Osteocyte (in vitro differentiated cells): ENCODE data around the gene UMOD. TPM values are rescaled to one million over a fixed set of nuclear protein-coding genes. Genes with fewer than 3 reads are reported as not detected.

Source experiments
- DNase-seq: peaks from one replicate; pipeline ENCODE4 v3.0.0; 2021; ENCODE audit warnings: mixed read lengths; ENCODE audit not compliant: unreplicated experiment; ENCODE audit errors: extremely low spot score
- H3K27ac Mint-ChIP-seq: one replicate; pipeline ENCODE4 v1.8.0; 2021; ENCODE audit warnings: mild to moderate bottlenecking, mixed read lengths; ENCODE audit not compliant: unreplicated experiment
- H3K27me3 Mint-ChIP-seq: one replicate; pipeline ENCODE4 v1.8.0; 2021; ENCODE audit warnings: mixed read lengths; ENCODE audit not compliant: unreplicated experiment
- H3K36me3 Mint-ChIP-seq: one replicate; pipeline ENCODE4 v1.8.0; 2021; ENCODE audit warnings: mixed read lengths; ENCODE audit not compliant: unreplicated experiment
- H3K4me1 Mint-ChIP-seq: one replicate; pipeline ENCODE4 v1.8.0; 2021; ENCODE audit warnings: mixed read lengths; ENCODE audit not compliant: unreplicated experiment
- H3K4me3 Mint-ChIP-seq: one replicate; pipeline ENCODE4 v1.8.0; 2021; ENCODE audit warnings: mild to moderate bottlenecking, moderate library complexity, mixed read lengths; ENCODE audit not compliant: unreplicated experiment
- H3K9me3 Mint-ChIP-seq: one replicate; pipeline ENCODE4 v1.8.0; 2021; ENCODE audit warnings: mixed read lengths; ENCODE audit not compliant: unreplicated experiment
- CTCF ChIP-seq: fragments of 200-600 bp; sonication (generic); IDR thresholded peaks from 2 replicates; pipeline ENCODE4 v1.5.0; 2021; ENCODE audit warnings: antibody characterized with exemption, mild to moderate bottlenecking, moderate library complexity
- total RNA-seq: library from RNA; stranded (reverse); gene quantifications from 2 replicates; pipeline ENCODE4 v1.2.1, GENCODE V29; 2021

The UMOD gene
- total RNA-seq, 1 donor from 2014 or later: not detected

- H3K27ac Mint-ChIP-seq: no peak overlapping the region
- no peak for TF ChIP-seq CTCF
- H3K9me3 Mint-ChIP-seq: peaks cover 18% of the 10 kb centered on the region
- H3K4me1 Mint-ChIP-seq: no peaks in the 10 kb centered on the region
- no peaks in the 10 kb centered on the region for H3K36me3 Mint-ChIP-seq
- no peak overlapping the region for H3K4me3 Mint-ChIP-seq
- H3K27me3 Mint-ChIP-seq: no peaks in the 10 kb centered on the region
- no peak for DNase-seq
Measured at GRCh38 chr16:20285993-20286499, 66.5 kb downstream of the UMOD start.

Other genes with a start within 250 kb of the UMOD start
- not detected in 2 replicates for gene GP2, start 25.2 kb downstream of the UMOD start, total RNA-seq
- not detected in 2 replicates for gene PDILT, start 52.0 kb upstream of the UMOD start, total RNA-seq
- 2.3 and 2.7 TPM in 2 replicates for gene ACSM5, start 56.8 kb upstream of the UMOD start, total RNA-seq
- not detected in 2 replicates for gene ACSM2A, start 98.8 kb upstream of the UMOD start, total RNA-seq
- not detected in 2 replicates for gene ACSM2B, start 223.7 kb upstream of the UMOD start, total RNA-seq